Measurements from ENCODE around the gene RASA3. TPM values are rescaled to one million over a fixed set of nuclear protein-coding genes. Genes with fewer than 3 reads are reported as not detected.

RASA3 gene
- total and polyA plus RNA-seq, 2 of the 8 experiments (the other 6 are each of a cell fraction or from before 2014, with no cell fraction given): 7.5 to 21.9 TPM

DNA sequence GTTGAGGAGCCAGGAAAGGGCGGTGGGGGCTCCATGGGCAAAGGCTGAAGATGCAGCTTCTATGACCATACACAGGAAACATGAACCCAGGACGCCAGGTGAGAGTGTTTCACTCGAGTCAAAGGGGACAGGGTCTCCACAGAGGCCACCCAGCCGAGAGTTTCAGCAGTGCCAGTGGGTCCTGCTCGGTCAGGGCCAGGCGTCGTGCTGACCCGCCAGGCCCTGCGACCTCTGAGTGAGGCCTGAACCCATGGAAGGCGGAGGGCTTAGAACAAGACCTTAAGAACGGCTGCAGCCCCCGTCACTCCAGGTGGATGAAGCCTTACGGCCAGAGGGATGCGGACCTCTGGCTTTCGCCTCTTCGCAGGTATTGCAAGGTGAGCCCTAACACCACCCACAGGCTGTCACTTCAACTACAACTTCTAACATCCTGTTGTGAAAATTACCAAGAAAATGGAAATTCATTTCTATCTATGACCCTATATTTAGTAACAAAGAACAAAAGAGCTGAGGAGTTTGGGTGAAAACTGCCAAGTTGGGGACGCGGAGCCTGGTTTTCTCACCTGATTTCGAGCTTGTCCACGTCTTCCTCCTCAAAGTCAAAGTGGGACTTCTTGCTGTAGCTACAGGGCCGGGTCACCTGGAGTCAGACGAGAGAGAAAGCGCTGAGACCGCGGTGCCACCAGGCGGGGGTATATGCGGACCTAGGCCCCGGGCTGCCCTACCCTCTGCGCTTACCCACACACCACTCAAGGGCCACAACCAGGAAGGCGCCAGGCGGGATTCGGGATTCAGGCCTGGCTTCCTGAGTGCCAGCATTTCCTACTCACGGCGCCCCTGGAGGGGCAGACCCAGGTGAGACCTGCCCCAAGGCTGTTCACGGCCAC lies 108.5 kb downstream of the RASA3 start:
- H4K5ac ChIP-seq (ENCODE audit: insufficient read length, low read depth, low read length): no peak overlapping the region
- H3K27me3 ChIP-seq (replicated peaks in 1 of 4; ENCODE audit: control insufficient read depth in 3 of 4, extremely low read depth in 1 of 4, insufficient read depth in 3 of 4, low read length in 3 of 4): no peaks in the 10 kb centered on the region
- H3K18ac ChIP-seq (ENCODE audit: extremely low read depth, low read length): no peak overlapping the region
- no peaks in the 10 kb centered on the region; a peak in 1 of 7 replicates for H3K4me1 ChIP-seq (replicated peaks in 1 of 4; ENCODE audit: control insufficient read depth in 3 of 4, insufficient read depth in 4 of 4, low read length in 3 of 4)
- ChIA-PET CTCF (ENCODE audit: partially characterized antibody) (interaction anchor here (0.9 to 1.5 kb wide), 5 partner anchors 8 to 88 kb away, joined by 3 to 5 read pairs (median 4); no protein-coding TSS in a partner anchor), POLR2A (ENCODE audit: partially characterized antibody) (no interaction called here)
- whole genome bisulfite sequencing, 2 experiments (ENCODE audit: extremely low coverage in 1 of 2, insufficient coverage in 1 of 2, insufficient read length in 1 of 2, insufficient replicate concordance in 2 of 2, low coverage in 1 of 2, low lambda C conversion rate in 2 of 2, missing lambda C conversion rate in 1 of 2): 91% methylated on average over 35 of the region's 35 CpGs; no CpG with 5 or more reads in 1 of the 2 experiments
- H3K56ac ChIP-seq (replicated peaks; ENCODE audit: insufficient read length, low read depth, low read length): no peak overlapping the region
- no peak overlapping the region for H4K91ac ChIP-seq (replicated peaks; ENCODE audit: insufficient read length, low read length)
- H2AK5ac ChIP-seq (ENCODE audit: low read depth, low read length): no peak overlapping the region
- no peaks in the 10 kb centered on the region for H3K36me3 ChIP-seq (ENCODE audit: control insufficient read depth in 2 of 4, insufficient read depth in 4 of 4, low read length in 3 of 4)
- H4K20me1 ChIP-seq (replicated peaks in 1 of 2; ENCODE audit: control insufficient read depth in 1 of 2, insufficient read depth in 2 of 2, low read length in 2 of 2): peaks cover 0 to 6% of the 10 kb centered on the region in 2 experiments
- TF ChIP-seq RAD21 (IDR thresholded peaks at IDR 0.05 in 1 of 2, conservative IDR thresholded peaks at IDR 0.05 in 1 of 2; ENCODE audit: low read depth in 2 of 2, low read length in 2 of 2) (peak in 1 of 2 experiments; percentile 16; a peak in 1 of 4 replicates), SP4 (IDR thresholded peaks at IDR 0.05; ENCODE audit: low read length) (no peak)
- H3K9ac ChIP-seq (replicated peaks in 1 of 4; ENCODE audit: extremely low read depth in 1 of 4, low read depth in 3 of 4, low read length in 3 of 4): no peak overlapping the region
- H2BK15ac ChIP-seq (ENCODE audit: low read length): no peak overlapping the region
- no peaks in the 10 kb centered on the region for H3K79me2 ChIP-seq (ENCODE audit: control insufficient read depth in 1 of 2, insufficient read depth in 2 of 2, low read length in 2 of 2)
- H3K14ac ChIP-seq (ENCODE audit: insufficient read length): no peak overlapping the region
- no peak overlapping the region for H4K8ac ChIP-seq (ENCODE audit: extremely low read depth, insufficient read depth, low read length)
- no peak for FAIRE-seq
- no peak overlapping the region for H2BK12ac ChIP-seq (ENCODE audit: low read depth, low read length)
- H2BK20ac ChIP-seq (ENCODE audit: low read length): no peak overlapping the region
- no peak overlapping the region for H3K4me3 ChIP-seq (ENCODE audit: extremely low read depth in 1 of 4, insufficient read depth in 2 of 4, low read depth in 3 of 4, low read length in 4 of 4)
- DNase-seq (ENCODE audit: low read depth in 1 of 2, low spot score in 2 of 2): no peak
- no peaks in the 10 kb centered on the region for H3K23me2 ChIP-seq (ENCODE audit: low read depth, low read length)
- no peak overlapping the region for H3K4me2 ChIP-seq (ENCODE audit: insufficient read depth in 1 of 2, low read depth in 2 of 2, low read length in 2 of 2)
- no peak overlapping the region for H3K23ac ChIP-seq (ENCODE audit: insufficient read length)
- no peaks in the 10 kb centered on the region for H3K79me1 ChIP-seq (ENCODE audit: low read depth, low read length)
- no peak overlapping the region for H2BK120ac ChIP-seq (replicated peaks; ENCODE audit: low read depth, low read length)
- no peak overlapping the region for H3K27ac ChIP-seq (ENCODE audit: low read depth, low read length)
- H3K9me3 ChIP-seq (ENCODE audit: insufficient read depth in 2 of 2, low read depth in 1 of 2, low read length in 1 of 2): no peaks in the 10 kb centered on the region
- H2AFZ ChIP-seq (ENCODE audit: low read length): no peak overlapping the region
- no peak overlapping the region for H3K4ac ChIP-seq (replicated peaks; ENCODE audit: insufficient read length, low read depth, low read length)
- no peak overlapping the region for H2BK5ac ChIP-seq (ENCODE audit: low read depth, low read length)
